ENCODE data around the gene STARD5. TPM values are rescaled to one million over a fixed set of nuclear protein-coding genes. Genes with fewer than 3 reads are reported as not detected.

The STARD5 gene
- total and polyA plus RNA-seq, 9 of the 15 experiments (the other 6 are each of a cell fraction or from before 2014, with no cell fraction given): 1.7 to 5.7 (median 2.2) TPM

DNA sequence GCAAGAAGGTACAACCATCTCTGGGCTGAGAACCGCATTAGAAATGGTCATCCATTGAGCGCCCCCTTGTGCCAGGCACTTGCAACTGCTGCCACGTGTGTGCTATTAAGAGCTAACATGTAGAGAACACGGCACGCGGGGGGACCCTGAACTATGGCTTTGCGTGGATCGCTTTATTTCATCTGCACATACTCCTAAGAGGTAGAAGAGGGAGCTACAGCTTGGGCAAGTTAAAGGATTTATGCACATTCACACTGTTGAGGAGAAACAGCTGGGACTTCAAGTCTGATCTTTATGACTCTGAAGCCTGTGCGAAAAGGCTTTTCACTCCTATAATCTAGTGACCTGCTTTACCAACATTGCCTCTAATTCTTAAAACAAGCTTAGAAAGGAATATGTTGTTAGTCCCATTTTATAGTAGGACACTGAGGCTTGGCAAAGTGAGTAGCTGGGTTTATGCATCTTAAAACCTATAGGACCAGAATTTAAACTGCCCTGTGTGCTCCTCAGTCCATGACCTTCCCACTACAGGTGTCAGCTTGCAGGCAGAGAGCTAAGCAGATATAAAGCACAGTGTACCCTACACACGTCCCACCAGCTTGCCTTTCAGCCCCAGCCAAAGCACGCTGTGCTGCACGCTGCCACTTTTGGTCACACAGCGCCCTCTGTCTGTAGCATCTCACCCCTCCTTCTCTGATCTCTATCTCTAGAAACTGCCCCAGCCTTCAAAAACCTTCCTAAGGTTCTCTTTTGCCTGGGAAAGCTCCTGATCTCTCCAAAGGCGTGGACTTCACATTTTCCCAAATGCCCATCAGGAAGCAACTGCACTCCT is 57.8 kb downstream of the STARD5 start (continued):
- TF ChIP-seq, protein P1, sequence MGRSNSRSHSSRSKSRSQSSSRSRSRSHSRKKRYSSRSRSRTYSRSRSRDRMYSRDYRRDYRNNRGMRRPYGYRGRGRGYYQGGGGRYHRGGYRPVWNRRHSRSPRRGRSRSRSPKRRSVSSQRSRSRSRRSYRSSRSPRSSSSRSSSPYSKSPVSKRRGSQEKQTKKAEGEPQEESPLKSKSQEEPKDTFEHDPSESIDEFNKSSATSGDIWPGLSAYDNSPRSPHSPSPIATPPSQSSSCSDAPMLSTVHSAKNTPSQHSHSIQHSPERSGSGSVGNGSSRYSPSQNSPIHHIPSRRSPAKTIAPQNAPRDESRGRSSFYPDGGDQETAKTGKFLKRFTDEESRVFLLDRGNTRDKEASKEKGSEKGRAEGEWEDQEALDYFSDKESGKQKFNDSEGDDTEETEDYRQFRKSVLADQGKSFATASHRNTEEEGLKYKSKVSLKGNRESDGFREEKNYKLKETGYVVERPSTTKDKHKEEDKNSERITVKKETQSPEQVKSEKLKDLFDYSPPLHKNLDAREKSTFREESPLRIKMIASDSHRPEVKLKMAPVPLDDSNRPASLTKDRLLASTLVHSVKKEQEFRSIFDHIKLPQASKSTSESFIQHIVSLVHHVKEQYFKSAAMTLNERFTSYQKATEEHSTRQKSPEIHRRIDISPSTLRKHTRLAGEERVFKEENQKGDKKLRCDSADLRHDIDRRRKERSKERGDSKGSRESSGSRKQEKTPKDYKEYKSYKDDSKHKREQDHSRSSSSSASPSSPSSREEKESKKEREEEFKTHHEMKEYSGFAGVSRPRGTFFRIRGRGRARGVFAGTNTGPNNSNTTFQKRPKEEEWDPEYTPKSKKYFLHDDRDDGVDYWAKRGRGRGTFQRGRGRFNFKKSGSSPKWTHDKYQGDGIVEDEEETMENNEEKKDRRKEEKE (IDR thresholded peaks at IDR 0.05; ENCODE audit: borderline replicate concordance in 1 of 2, control insufficient read depth in 1 of 2, low read depth in 2 of 2, low read length in 1 of 2): no peak
- TF ChIP-seq ZNF444 (CRISPR knock-in tag; IDR thresholded peaks at IDR 0.05) (no peak), ZNF263 (CRISPR knock-in tag; IDR thresholded peaks at IDR 0.05; ENCODE audit: borderline replicate concordance) (no peak), NR4A1 (CRISPR knock-in tag; IDR thresholded peaks at IDR 0.05) (no peak), NR4A1 (tag; IDR thresholded peaks at IDR 0.05) (peak; percentile 27; the same call in 1 of the 2 replicates)
- TF ChIP-seq, protein P2, sequence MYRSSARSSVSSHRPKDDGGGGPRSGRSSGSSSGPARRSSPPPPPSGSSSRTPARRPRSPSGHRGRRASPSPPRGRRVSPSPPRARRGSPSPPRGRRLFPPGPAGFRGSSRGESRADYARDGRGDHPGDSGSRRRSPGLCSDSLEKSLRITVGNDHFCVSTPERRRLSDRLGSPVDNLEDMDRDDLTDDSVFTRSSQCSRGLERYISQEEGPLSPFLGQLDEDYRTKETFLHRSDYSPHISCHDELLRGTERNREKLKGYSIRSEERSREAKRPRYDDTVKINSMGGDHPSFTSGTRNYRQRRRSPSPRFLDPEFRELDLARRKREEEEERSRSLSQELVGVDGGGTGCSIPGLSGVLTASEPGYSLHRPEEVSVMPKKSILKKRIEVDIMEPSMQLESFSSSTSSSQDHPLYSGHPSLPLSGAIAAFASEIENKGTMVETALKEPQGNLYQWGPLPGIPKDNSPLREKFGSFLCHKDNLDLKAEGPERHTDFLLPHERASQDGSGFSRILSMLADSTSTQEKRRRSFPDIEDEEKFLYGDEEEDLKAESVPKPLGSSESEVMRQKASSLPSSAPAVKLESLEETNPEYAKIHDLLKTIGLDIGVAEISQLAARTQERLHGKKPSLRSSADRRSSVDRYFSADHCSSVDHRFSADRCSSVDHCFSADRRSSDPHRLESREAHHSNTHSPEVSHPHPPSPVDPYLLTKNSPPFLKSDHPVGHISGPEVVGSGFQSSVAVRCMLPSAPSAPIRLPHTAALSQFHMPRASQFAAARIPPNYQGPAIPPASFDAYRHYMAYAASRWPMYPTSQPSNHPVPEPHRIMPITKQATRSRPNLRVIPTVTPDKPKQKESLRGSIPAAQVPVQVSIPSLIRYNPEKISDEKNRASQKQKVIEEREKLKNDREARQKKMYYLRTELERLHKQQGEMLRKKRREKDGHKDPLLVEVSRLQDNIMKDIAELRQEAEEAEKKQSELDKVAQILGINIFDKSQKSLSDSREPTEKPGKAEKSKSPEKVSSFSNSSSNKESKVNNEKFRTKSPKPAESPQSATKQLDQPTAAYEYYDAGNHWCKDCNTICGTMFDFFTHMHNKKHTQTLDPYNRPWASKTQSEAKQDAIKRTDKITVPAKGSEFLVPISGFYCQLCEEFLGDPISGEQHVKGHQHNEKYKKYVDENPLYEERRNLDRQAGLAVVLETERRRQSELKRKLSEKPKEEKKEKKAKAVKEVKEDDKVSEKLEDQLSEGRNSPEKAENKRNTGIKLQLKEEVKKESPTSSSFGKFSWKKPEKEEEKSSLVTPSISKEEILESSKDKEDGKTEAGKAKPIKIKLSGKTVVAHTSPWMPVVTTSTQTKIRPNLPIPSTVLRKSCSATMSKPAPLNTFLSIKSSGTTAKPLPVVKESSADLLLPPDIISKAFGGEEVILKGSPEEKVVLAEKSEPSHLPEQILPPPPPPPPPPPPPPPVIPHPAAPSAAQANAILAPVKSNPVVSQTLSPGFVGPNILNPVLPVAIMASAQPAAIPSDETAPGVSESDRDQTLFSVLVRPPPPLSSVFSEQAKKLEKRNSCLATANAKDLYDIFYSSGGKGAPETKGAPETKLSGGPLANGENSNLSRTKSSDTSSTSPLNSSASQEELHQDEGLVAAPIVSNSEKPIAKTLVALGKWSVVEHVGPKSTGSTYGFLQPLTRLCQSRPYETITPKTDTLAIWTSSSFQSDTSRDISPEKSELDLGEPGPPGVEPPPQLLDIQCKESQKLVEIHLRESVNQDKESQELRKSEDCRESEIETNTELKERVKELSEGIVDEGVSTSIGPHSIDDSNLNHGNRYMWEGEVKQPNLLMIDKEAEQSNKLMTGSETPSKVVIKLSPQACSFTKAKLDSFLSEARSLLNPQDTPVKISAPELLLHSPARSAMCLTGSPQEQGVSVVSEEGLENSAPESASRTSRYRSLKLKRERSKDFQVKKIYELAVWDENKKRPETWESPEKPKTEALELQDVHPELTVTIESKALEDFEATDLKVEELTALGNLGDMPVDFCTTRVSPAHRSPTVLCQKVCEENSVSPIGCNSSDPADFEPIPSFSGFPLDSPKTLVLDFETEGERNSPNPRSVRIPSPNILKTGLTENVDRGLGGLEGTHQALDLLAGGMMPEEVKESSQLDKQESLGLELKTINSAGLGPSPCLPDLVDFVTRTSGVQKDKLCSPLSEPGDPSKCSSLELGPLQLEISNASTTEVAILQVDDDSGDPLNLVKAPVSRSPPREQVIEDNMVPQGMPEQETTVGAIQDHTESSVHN (IDR thresholded peaks at IDR 0.05; ENCODE audit: borderline replicate concordance in 1 of 2, low read depth in 1 of 2): no peak
